KMS-11 (cell line): Measurements from ENCODE around the gene MYZAP.
A peak's percentile ranks its signal among the peaks of the same experiment; 100 is the strongest.

Experiments
- H2AFZ ChIP-seq: fragments of 200-600 bp; sonication (generic); 2 replicates; pipeline ENCODE4 v1.6.1; 2016; ENCODE audit warnings: antibody characterized with exemption, mixed run types, low read depth
- H3K27ac ChIP-seq: fragments of 200-600 bp; sonication (generic); 2 replicates; pipeline ENCODE4 v1.6.1; 2016; ENCODE audit warnings: mild to moderate bottlenecking, mixed run types
- H3K27me3 ChIP-seq: fragments of 200-600 bp; sonication (generic); 2 replicates; pipeline ENCODE4 v1.6.1; 2017; ENCODE audit warnings: mild to moderate bottlenecking, low read depth, mixed run types, moderate library complexity; ENCODE audit not compliant: insufficient read depth
- H3K36me3 ChIP-seq: fragments of 200-600 bp; sonication (generic); 2 replicates; pipeline ENCODE4 v1.6.1; 2017; ENCODE audit warnings: mild to moderate bottlenecking, mixed run types; ENCODE audit not compliant: insufficient read depth
- H3K4me1 ChIP-seq: fragments of 200-600 bp; sonication (generic); 2 replicates; pipeline ENCODE4 v1.6.1; 2016; ENCODE audit warnings: mild to moderate bottlenecking, low read depth, mixed run types; ENCODE audit not compliant: poor library complexity, severe bottlenecking
- H3K4me2 ChIP-seq: fragments of 200-600 bp; sonication (generic); 2 replicates; pipeline ENCODE4 v1.7.0; 2016; ENCODE audit warnings: mild to moderate bottlenecking, mixed run types
- H3K4me3 ChIP-seq: fragments of 200-600 bp; sonication (generic); IDR thresholded peaks from 2 replicates; pipeline ENCODE4 v1.6.1; 2017; ENCODE audit warnings: low read depth, low read length, mixed read lengths; ENCODE audit not compliant: insufficient read depth
- H3K79me2 ChIP-seq: fragments of 200-600 bp; sonication (generic); 2 replicates; pipeline ENCODE4 v1.6.1; 2016; ENCODE audit warnings: low read depth, mixed run types; ENCODE audit not compliant: insufficient read depth
- H3K9ac ChIP-seq: fragments of 200-600 bp; sonication (generic); 2 replicates; pipeline ENCODE4 v1.6.1; 2016; ENCODE audit warnings: mild to moderate bottlenecking, mixed run types
- H4K20me1 ChIP-seq: fragments of 200-600 bp; sonication (generic); 2 replicates; pipeline ENCODE4 v1.6.1; 2016; ENCODE audit warnings: mild to moderate bottlenecking, mixed run types; ENCODE audit not compliant: insufficient read depth
- TF ChIP-seq, protein P1 (sequence below): fragments of 200-600 bp; sonication (generic); conservative IDR thresholded peaks from 2 replicates; pipeline ENCODE4 v1.6.1; 2017; ENCODE audit warnings: low read depth, mild to moderate bottlenecking, antibody characterized with exemption, low read length, moderate library complexity, mixed read lengths

MYZAP gene

DNA sequence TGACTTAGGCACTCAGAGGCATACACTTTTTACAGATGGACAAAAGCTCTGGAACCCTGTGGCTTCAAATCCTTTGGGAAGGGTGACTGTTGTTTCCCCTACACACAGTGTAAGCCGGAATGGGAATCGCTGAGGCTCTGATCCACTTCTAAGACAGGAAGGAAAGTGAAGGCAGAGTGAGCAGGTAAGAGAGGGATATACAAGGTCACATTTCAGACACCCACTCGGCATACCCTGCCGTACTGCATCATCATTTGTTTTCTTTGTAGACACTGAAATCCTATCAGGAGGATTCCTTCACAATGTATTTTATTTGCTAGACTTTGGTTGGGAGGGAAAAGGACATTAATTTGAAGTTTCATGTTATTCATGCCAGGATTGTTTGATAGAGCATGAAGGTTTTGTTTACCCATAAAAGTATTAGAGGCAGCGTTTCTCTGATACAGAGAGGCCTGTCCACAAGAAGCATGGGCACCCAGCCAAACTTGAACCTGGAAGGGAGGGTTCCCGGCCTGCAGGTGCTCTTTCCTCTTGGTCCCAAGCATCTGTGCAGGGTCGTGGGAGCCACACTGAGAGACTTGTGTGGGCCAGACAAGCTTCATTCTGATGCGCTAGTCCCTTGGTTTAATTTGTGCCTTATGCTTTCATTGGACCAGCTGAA, 92.9 kb downstream of the MYZAP start:
- Histone ChIP-seq H2AFZ (no peak overlapping the region), H3K79me2 (no peaks in the 10 kb centered on the region), H3K4me2 (no peak overlapping the region), H3K27me3 (no peaks in the 10 kb centered on the region), H4K20me1 (no peaks in the 10 kb centered on the region), H3K9ac (no peak overlapping the region), H3K4me1 (peaks cover 19% of the 10 kb centered on the region), H3K27ac (no peak overlapping the region), H3K36me3 (no peaks in the 10 kb centered on the region), H3K4me3 (no peak overlapping the region)
- TF ChIP-seq, protein P1, sequence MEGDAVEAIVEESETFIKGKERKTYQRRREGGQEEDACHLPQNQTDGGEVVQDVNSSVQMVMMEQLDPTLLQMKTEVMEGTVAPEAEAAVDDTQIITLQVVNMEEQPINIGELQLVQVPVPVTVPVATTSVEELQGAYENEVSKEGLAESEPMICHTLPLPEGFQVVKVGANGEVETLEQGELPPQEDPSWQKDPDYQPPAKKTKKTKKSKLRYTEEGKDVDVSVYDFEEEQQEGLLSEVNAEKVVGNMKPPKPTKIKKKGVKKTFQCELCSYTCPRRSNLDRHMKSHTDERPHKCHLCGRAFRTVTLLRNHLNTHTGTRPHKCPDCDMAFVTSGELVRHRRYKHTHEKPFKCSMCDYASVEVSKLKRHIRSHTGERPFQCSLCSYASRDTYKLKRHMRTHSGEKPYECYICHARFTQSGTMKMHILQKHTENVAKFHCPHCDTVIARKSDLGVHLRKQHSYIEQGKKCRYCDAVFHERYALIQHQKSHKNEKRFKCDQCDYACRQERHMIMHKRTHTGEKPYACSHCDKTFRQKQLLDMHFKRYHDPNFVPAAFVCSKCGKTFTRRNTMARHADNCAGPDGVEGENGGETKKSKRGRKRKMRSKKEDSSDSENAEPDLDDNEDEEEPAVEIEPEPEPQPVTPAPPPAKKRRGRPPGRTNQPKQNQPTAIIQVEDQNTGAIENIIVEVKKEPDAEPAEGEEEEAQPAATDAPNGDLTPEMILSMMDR, result no peak

DNA sequence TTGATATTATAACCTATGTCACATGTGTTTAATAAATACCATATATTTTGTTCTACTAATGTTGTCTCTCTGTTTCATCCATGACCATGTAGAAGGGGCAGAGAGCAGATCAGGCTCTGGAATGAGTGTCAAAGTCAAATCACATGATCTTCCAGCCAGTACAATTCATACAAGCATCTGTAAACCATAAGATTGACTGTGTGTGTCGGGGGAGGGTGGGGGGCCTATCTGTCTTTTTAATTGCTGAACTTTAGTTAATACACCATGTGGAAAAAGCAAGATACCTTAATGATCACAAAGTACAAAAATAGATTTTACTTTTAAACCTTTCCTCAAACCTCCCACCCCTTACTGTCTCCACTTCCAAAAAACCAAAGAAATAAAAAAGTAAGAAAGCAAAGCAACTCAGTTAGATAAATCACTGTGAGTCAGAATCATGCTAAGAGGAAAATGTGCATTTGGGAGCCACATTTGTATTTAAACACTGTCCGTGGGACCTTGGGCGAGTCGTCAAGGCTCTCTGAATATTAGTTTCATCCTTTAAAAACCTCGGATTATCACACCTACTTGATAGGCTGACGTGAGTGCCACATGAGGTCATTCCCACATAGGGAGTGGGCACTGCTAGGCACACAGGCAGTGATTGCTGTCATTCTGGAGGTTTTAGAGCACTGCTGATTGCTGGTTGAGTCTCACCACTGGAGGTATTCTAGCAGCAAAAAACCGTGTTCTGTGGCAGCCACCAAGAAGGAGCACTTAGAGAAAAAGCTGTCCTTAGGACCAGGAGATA, 93.8 kb downstream of the MYZAP start:
- Histone ChIP-seq H3K9ac (no peak overlapping the region), H4K20me1 (no peaks in the 10 kb centered on the region), H3K4me2 (no peak overlapping the region), H2AFZ (no peak overlapping the region), H3K79me2 (no peaks in the 10 kb centered on the region), H3K36me3 (no peaks in the 10 kb centered on the region), H3K27ac (no peak overlapping the region), H3K4me1 (peaks cover 15% of the 10 kb centered on the region), H3K4me3 (no peak overlapping the region), H3K27me3 (no peaks in the 10 kb centered on the region)
- TF ChIP-seq, protein P1, result no peak

DNA sequence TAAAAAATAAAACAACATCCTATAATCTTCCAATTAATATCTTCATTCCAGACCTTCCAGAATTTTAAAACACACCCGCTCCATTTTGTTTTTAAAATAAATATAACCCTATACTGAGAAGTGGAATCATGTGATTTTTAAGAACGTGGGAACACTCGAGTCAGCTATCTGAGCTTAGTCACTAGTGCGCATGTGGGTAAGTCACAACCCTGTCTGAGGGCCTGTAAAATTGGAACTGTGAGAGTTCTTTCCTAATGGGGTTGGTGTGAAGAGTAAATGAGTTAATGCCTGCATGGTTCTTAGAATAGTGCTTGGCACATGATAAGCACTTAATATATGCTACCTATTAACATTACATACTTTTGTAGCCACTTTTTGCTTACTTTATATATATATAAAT, 95.0 kb downstream of the MYZAP start:
- Histone ChIP-seq H2AFZ (0 out of 2 replicates have a peak overlapping the region, but pooled peaks have one; percentile 36), H3K79me2 (no peaks in the 10 kb centered on the region), H3K4me1 (peaks cover 6% of the 10 kb centered on the region), H3K27ac (no peak overlapping the region), H3K27me3 (no peaks in the 10 kb centered on the region), H4K20me1 (no peaks in the 10 kb centered on the region), H3K4me2 (peak overlapping the region; percentile 15), H3K4me3 (no peak overlapping the region), H3K36me3 (no peaks in the 10 kb centered on the region), H3K9ac (no peak overlapping the region)
- TF ChIP-seq, protein P1, result no peak

DNA sequence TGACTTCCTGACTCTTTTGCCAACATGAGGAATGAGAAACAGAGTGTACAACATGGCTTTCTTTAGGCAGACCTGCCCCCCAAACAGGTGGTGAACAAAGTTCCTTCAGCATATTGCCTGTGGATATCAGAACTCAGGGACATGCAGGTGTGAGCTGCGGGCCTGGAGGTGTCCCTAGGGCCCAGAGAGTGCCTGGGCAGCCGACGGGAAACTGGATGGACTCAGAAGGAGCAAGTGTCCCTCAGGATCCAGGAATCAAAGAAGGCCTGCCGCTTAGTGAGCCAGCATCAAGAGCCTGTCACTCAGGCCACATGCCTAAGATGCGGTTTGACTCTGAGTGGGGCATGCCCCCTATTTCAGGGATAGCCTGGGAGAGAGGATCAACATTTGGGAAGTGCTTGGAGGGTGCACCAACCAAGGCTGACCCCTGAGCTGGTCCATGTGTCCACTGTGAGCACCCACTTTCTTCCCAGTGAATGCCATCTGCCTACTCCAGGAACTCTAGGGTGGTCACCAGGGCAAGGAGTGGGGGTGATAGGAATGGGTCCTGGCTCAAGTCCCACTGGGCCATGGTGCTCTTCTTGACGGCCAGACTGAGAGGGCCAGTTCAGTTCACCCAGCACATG, 98.8 kb downstream of the MYZAP start:
- H3K4me3 ChIP-seq, result no peak overlapping the region

More for the DNA sequence above, 98.8 kb downstream of the MYZAP start:
- Histone ChIP-seq H2AFZ (no peak overlapping the region), H3K36me3 (no peaks in the 10 kb centered on the region), H3K4me2 (no peak overlapping the region), H4K20me1 (no peaks in the 10 kb centered on the region), H3K4me1 (peaks cover 6% of the 10 kb centered on the region), H3K27ac (no peak overlapping the region), H3K9ac (no peak overlapping the region), H3K27me3 (no peaks in the 10 kb centered on the region), H3K79me2 (no peaks in the 10 kb centered on the region)
- TF ChIP-seq, protein P1, result no peak
